Measurements from ENCODE around the gene STAP2.
"Not testable (repeated sequence)": the region's sequence is repeated elsewhere in the genome, so short reads cannot be mapped to it uniquely, and the experiment has no call there.

STAP2 gene

GRCh38 chr19:4278419-4279266 lies 60.0 kb downstream of the STAP2 start, which contains the start of gene SHD:
Gene SHD, plus strand, starts transcription at chr19:4279266. Its CDS starts 798 bp downstream, at chr19:4280064.
- H3K4me3 ChIP-seq (ENCODE audit: low read depth, low read length, poor library complexity, severe bottlenecking) = no peak within 1 kb of the TSS
- no peaks in the 10 kb centered on the region for H4K20me1 ChIP-seq (ENCODE audit: insufficient read depth, low read length)
- H3K9me3 ChIP-seq (ENCODE audit: low read length) = no peaks in the 10 kb centered on the region
- no peaks in the 10 kb centered on the region for H3K9me2 ChIP-seq (ENCODE audit: low read depth, low read length)
- no peak for TF ChIP-seq CTCF (IDR thresholded peaks at IDR 0.05; ENCODE audit: low read length)
- no peak for TF ChIP-seq EZH2 (IDR thresholded peaks at IDR 0.05; ENCODE audit: borderline replicate concordance, low read length)
- no peaks in the 10 kb centered on the region for H3K4me1 ChIP-seq (ENCODE audit: insufficient read depth, low read length, severe bottlenecking)
- no peak within 1 kb of the TSS for H3K27ac ChIP-seq (ENCODE audit: low read depth, low read length, poor library complexity, severe bottlenecking)
- H2AFZ ChIP-seq (ENCODE audit: low read length) = no peak within 1 kb of the TSS
- H3F3A ChIP-seq (ENCODE audit: insufficient read depth, low read length) = no peaks in the 10 kb centered on the region
- no peak within 1 kb of the TSS for H3K9ac ChIP-seq (ENCODE audit: low read length)
- H3K27me3 ChIP-seq (ENCODE audit: insufficient read depth, low read length) = no peaks in the 10 kb centered on the region
- H3K36me3 ChIP-seq (ENCODE audit: insufficient read depth, low read length) = no peaks in the 10 kb centered on the region
- H3K4me2 ChIP-seq (ENCODE audit: low read length) = no peak within 1 kb of the TSS
- no peaks in the 10 kb centered on the region for H3K79me2 ChIP-seq (ENCODE audit: insufficient read depth, low read length)

GRCh38 chr19:4278010-4278409 lies 60.6 kb downstream of the STAP2 start:
- Histone ChIP-seq H3K4me2 (ENCODE audit: low read length) (no peak overlapping the region), H3K36me3 (ENCODE audit: insufficient read depth, low read length) (no peaks in the 10 kb centered on the region), H3K27me3 (ENCODE audit: insufficient read depth, low read length) (no peaks in the 10 kb centered on the region), H3K9me2 (ENCODE audit: low read depth, low read length) (no peaks in the 10 kb centered on the region), H3K4me1 (ENCODE audit: insufficient read depth, low read length, severe bottlenecking) (no peaks in the 10 kb centered on the region), H4K20me1 (ENCODE audit: insufficient read depth, low read length) (no peaks in the 10 kb centered on the region), H3K4me3 (ENCODE audit: low read depth, low read length, poor library complexity, severe bottlenecking) (no peak overlapping the region), H3K9ac (ENCODE audit: low read length) (no peak overlapping the region), H2AFZ (ENCODE audit: low read length) (no peak overlapping the region), H3K9me3 (ENCODE audit: low read length) (no peaks in the 10 kb centered on the region), H3K27ac (ENCODE audit: low read depth, low read length, poor library complexity, severe bottlenecking) (no peak overlapping the region), H3F3A (ENCODE audit: insufficient read depth, low read length) (no peaks in the 10 kb centered on the region), H3K79me2 (ENCODE audit: insufficient read depth, low read length) (no peaks in the 10 kb centered on the region)
- TF ChIP-seq CTCF (IDR thresholded peaks at IDR 0.05; ENCODE audit: low read length) (no peak), EZH2 (IDR thresholded peaks at IDR 0.05; ENCODE audit: borderline replicate concordance, low read length) (no peak)

- no peak overlapping the region for H3K27ac ChIP-seq (ENCODE audit: low read depth, low read length, poor library complexity, severe bottlenecking)
Measured at GRCh38 chr19:4277191-4277696, 61.4 kb downstream of the STAP2 start.

GRCh38 chr19:4274321-4274686 lies 64.3 kb downstream of the STAP2 start:
- H2AFZ ChIP-seq (ENCODE audit: low read length); H3K9ac ChIP-seq (ENCODE audit: low read length); H3K9me3 ChIP-seq (ENCODE audit: low read length); H3K4me3 ChIP-seq (ENCODE audit: low read depth, low read length, poor library complexity, severe bottlenecking); H3K27me3 ChIP-seq (ENCODE audit: insufficient read depth, low read length); H3K4me1 ChIP-seq (ENCODE audit: insufficient read depth, low read length, severe bottlenecking); H3K79me2 ChIP-seq (ENCODE audit: insufficient read depth, low read length); H3K27ac ChIP-seq (ENCODE audit: low read depth, low read length, poor library complexity, severe bottlenecking); H4K20me1 ChIP-seq (ENCODE audit: insufficient read depth, low read length); H3K4me2 ChIP-seq (ENCODE audit: low read length); H3F3A ChIP-seq (ENCODE audit: insufficient read depth, low read length); H3K9me2 ChIP-seq (ENCODE audit: low read depth, low read length): not testable (repeated sequence)
- H3K36me3 ChIP-seq (ENCODE audit: insufficient read depth, low read length) = peaks cover 13% of the 10 kb centered on the region

More at GRCh38 chr19:4277191-4277696, 61.4 kb downstream of the STAP2 start:
- Histone ChIP-seq H3K79me2 (ENCODE audit: insufficient read depth, low read length) (no peaks in the 10 kb centered on the region), H3K4me2 (ENCODE audit: low read length) (no peak overlapping the region), H3F3A (ENCODE audit: insufficient read depth, low read length) (no peaks in the 10 kb centered on the region), H3K9me2 (ENCODE audit: low read depth, low read length) (no peaks in the 10 kb centered on the region), H3K4me1 (ENCODE audit: insufficient read depth, low read length, severe bottlenecking) (no peaks in the 10 kb centered on the region), H3K9me3 (ENCODE audit: low read length) (no peaks in the 10 kb centered on the region), H3K9ac (ENCODE audit: low read length) (no peak overlapping the region), H3K36me3 (ENCODE audit: insufficient read depth, low read length) (no peaks in the 10 kb centered on the region), H4K20me1 (ENCODE audit: insufficient read depth, low read length) (no peaks in the 10 kb centered on the region), H3K4me3 (ENCODE audit: low read depth, low read length, poor library complexity, severe bottlenecking) (no peak overlapping the region), H2AFZ (ENCODE audit: low read length) (no peak overlapping the region), H3K27me3 (ENCODE audit: insufficient read depth, low read length) (no peaks in the 10 kb centered on the region)
- TF ChIP-seq CTCF (IDR thresholded peaks at IDR 0.05; ENCODE audit: low read length) = no peak
